AG20443 (cell line): ENCODE results near the gene DLX3.
A peak's percentile ranks its signal among the peaks of the same experiment; 100 is the strongest.

ENCODE experiments used
- DNase-seq: peaks from one replicate; pipeline ENCODE4 v3.0.0; 2012; ENCODE audit warnings: low spot score, mixed read lengths

DLX3 gene

DNA sequence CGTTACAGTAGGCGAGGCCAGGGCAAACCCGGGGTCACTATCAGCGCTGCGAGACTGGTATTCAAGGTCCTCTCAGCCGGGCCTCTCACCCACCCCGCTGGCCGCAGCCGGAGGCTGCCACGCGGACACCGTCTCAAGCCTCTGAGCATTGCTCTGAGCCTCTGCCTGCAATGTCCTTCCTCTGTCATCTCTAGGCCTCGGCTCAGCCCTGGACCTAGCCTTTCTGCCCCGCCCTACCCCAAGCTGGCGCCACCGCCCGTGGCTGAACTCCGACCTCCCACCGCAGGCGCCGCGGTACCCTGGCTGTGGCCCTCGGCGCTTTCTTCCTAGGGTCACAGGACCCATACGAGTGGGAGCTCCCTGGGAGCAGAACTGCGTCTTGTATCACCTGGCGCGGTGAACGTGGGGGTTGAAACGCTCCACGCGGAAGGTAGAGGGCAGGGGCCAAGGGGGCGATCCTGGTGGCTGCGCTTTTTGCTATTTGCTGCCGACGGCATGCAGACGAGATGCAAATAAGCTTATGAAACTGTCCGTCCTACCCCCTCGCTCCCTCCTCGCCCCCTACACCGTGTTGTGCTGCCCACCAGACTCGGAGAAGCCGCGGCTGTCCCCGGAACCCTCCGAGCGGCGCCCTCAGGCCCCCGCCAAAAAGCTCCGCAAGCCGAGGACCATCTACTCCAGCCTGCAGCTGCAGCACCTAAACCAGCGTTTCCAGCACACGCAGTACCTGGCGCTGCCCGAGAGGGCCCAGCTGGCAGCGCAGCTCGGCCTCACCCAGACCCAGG lies 22.3 kb downstream of the DLX3 start:
- DNase-seq, result no peak

DNA sequence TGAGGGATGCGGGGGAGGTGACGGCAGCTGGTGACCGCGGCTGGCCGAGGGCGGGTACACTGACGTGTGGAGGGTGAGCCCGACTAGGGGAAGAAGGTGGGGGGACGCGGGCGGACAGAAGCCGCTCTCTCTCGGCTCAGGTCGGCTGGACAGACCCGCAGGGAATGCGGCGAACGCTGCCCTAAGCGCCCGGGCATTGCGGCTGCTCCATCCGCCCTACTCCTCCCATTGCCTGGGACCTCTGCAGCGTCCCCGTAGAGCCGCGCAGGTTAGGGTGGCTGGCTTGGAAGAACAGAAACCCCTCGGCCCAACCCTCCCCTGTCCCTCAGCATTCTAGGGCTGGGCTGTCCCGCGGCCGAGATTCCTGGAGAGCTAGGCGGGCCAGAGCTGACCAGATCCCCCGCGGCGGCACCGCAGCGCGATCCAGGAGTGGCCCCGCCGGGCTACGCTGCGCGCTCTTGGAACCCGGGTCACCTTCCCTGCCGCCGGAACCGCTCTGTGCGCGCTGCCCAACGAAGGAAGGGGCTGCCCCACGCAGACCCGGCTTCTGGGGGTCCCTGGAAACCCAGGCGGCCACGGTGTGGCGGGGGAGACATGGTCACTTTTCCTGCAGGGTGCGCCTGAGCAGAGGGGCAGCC lies 23.1 kb downstream of the DLX3 start:
- peak; percentile 57 for DNase-seq

DNA sequence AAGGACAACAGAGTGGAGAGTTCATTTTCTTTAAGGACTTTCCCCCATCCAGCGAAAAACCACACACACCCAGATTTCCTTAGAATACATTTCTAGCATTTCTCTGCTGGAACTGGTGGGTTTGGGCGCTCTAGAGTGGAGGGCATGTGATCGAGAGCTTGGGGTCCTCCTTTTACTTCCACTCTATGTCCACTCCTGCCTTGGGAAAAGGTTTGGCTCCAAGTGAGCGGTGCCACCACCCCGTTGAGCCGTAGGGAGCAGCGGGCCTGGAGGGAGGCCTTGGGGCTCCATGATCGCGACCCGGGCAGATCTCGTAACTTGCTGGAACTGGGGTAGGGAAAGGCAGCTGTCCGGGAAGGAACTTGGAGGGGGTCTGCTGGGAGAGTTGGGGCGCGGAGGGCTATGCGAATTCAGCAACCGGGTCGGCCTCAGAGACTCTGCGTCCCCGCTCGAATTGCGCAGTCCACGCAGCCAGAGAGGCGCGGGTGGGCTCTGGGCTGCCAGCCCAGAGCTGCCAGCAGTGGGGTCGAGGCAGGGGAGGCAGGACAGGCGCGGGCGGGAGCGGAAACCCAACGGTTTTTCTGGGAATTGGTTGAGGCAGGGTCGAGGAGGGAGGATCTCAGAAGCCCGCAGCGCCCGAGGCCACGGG lies 23.7 kb downstream of the DLX3 start:
- DNase-seq, result no peak

DNA sequence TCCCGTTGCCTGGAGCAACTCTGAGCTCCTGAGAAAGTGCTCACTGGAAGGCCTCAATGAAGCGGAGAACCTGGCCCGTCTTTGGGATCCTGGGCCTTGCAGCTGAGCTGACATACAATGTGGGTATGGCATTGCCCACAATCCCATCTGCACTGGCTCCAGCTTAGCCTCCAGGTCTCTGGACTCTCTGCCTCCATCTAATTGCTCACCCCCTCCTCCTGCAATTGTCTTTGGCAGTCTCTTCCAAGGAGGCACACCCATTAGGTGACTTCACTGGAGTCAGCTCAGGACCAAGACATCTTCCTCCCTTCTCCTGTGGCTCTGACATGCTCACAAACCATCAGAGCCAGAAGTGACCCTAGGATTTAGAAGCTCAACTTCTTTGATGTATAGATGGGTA lies 24.5 kb downstream of the DLX3 start:
- no peak for DNase-seq

DNA sequence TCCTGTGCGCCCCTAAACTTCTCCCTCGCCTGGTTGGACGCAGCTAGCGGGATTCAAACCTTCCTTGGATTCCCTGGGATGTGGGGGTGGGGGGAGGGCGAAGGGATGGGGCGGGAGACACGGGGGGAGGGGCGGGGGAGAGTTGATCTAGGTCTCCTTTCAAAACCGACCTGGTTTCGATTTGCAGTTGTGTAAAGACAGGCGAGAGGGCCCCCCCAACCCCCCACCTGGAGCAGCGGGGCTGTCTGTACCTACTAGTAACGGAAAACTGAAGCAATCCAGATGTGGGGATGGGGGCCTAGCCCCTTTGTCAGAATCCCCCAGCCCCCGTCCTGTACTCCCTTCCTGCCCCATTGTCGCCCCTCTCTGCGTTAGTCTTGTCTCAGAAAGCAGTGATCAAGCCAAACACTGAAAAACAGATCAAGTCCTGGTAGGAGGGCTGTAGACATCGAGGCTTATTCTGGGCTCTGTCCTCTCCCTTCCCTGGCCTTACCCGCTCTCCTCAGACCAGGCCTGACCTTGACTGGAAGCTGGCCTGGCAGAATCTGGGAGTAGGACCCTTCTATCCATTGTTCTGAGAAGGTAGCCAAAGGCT lies 25.1 kb downstream of the DLX3 start:
- no peak for DNase-seq

DNA sequence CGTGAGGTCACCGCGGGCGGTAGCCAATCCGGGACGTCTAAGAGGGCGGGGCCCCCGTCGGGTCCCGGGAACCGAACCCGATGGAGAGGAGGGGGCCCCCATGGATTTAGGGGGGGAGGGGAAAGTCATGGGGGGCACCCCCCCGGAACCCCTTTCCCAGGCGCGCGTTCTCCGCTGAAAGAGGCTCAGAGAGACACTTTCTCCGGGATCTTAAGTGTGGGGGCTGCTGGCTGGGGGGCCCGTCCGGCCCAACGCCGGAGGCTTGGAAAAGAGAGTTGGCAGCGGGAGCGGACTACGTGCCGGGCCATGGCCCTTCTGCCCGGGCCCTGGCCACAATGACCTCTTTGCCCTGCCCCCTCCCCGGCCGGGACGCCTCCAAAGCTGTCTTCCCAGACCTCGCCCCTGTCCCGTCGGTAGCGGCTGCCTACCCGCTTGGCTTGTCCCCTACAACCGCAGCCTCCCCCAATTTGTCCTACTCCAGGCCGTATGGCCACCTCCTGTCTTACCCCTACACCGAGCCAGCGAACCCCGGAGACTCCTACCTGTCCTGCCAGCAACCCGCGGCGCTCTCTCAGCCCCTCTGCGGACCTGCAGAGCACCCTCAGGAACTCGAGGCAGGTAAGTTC lies 25.8 kb downstream of the DLX3 start, which contains the start of gene DLX4:
Gene DLX4 (plus strand): TSS at position 57 of the 626 bp plus-strand sequence. CDS start 279 bp downstream, at position 336.
- peak; percentile 86 for DNase-seq

DNA sequence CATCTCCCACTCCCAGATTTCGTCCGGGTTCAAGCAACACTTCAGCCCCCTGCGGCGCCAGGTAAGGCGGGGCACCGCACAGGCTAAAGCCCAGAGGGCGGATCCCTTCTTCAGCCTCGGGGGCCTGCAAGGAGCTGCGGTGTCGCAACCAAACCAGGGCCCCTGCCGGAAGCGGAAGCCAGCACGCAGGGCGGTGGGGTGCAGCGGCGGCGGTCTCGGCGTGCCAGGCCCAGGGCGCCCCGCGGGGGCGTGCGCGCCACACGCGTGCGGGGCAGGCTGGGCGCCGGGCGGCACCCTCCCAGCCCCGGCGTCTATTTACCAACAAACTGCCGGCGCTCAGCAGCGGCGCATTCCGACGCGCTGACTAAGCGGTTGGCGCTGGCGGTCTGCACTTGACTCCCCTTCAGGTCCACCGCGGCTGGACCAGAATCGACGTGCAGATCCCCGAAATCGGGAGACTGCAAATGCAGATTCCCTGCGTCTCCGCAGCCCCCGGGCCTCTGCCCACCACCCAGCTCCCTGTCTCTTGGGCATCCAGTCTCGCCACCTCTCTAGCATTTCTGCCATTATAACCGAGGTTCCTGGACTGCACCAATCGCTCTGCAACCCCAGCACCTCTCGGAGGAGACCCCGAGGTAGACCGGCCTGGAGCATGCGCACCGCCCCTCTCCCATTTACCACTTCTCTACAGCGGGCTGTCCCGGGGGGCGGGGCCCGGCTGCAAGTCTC lies 26.5 kb downstream of the DLX3 start:
- peak; percentile 94 for DNase-seq

DNA sequence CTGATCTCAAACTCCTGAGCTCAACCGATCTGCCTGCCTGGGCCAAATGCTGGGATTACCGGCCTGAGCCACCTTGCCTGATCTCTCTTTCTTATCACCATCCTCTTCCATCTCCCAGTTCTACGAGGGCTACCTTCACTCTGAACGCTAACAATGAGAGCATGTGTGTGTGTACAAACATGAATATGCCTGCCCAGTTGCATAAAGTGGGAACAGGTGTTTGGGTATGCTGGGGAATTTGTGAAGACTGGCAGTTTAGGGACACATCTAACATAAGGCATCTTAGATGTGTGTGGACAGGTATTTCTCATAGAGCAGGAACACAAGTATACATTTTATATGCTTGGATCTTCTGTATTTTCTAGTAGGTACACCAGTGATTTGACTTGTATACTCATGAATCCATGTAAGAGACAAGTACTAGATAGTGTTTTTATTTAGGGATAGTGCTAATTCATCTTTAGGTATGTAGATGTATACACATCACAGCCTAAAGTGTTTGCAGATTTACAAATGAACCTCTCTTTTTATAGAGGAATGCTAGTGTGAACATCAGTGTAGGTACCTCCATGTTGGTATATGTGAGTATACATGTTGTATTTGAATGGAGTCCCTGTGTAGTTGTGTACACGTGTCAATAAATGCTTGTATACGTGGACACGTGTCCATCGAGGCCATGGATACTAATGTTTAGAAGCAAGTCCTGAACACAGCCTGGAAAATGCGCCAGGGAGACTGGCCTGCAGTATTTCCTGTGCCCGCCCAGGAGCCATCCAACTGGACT lies 27.2 kb downstream of the DLX3 start:
- no peak for DNase-seq

DNA sequence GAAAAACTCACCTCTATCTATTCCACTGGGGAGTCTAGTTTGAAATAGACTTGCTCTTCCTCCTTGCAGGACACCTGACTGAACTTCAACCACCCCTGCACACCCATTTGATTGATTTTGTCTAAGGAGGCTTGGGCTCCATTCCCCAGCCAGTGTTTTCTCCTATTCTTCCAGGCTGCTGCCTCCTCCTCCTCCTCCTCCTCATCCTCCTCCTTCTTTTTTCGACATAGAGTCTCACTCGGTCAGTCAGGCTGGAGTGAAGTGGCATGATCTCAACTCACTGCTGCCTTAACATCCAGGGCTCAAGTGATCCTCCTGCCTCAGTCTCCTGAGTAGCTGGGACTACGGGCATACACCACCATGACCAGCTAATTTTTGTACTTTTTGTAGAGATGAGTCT lies 27.8 kb downstream of the DLX3 start:
- no peak for DNase-seq

DNA sequence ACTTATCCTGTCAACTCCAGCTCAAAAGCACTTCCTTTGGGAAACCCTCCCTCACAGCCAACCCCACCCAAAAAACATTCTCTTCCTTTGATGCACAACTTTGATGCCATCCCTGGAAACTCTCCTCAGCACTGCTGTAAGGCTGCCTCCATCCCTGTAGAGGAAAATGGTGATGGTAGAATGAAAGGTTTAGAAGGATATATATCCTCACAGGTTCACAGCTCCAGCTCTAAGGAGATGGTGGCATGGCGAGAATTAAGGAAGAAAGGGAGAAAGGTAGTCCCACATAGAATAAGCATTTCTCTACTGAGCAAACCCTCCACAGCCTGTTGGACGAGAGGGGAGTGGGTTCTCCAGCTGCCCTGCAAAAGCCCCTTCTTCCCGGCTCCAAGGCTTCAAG lies 28.3 kb downstream of the DLX3 start:
- no peak for DNase-seq

DNA sequence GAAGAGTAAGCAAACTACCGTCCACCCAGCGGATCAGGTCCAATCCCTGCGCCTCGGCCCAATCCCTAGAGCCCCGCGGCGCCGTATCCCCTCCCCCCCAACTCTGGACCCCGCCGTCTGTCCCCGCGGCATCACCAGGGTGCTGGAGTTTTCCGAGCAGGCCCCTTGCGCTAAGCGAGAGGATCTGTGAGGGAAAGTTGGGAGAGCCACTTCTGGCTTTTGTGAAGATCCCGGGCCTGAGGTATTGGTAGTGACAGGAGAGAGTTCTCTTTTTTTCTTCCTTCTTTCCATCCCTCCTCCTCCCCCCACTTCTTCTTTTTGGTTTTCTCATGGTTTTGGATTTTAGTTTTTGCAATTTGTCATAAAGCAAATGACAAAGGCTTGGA lies 29.5 kb downstream of the DLX3 start:
- no peak for DNase-seq

DNA sequence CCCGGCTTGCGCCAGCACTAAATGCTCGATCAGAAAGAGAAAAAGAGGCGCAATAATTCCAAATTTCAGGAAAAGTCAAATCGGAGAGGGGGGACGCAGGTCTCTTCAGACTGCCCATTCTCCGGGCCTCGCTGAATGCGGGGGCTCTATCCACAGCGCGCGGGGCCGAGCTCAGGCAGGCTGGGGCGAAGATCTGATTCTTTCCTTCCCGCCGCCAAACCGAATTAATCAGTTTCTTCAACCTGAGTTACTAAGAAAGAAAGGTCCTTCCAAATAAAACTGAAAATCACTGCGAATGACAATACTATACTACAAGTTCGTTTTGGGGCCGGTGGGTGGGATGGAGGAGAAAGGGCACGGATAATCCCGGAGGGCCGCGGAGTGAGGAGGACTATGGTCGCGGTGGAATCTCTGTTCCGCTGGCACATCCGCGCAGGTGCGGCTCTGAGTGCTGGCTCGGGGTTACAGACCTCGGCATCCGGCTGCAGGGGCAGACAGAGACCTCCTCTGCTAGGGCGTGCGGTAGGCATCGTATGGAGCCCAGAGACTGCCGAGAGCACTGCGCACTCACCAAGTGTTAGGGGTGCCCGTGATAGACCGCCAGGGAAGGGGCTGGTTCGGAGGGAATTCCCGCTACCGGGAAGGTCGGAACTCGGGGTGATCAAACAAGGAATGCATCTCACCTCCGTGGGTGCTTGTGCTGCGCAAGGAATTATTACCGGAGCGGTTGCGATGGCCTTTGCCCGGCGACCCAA lies 30.1 kb downstream of the DLX3 start:
- no peak for DNase-seq

DNA sequence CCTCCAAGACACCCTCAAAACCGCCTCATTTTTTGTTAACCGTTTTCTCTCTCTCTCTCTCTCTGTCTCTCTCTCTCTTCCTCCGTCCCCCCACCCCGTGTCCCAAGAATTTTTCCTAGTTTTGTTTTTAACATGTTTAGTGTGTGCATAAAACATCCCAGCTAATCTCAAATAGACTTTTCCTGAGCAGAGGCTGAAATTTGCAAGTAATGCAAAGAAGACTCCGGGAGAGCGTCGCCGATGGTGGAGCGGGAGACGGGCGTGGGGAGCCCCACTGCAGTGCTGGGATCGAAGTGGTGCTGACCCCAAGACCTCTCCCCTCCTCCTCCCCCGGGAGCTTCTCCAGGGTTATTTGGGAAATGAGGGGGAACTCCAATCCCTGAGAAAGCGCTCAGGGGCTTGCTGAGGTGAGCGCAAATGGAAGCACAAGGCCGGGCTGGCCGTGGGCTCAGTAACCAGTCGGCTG lies 30.7 kb downstream of the DLX3 start:
- DNase-seq, result no peak

DNA sequence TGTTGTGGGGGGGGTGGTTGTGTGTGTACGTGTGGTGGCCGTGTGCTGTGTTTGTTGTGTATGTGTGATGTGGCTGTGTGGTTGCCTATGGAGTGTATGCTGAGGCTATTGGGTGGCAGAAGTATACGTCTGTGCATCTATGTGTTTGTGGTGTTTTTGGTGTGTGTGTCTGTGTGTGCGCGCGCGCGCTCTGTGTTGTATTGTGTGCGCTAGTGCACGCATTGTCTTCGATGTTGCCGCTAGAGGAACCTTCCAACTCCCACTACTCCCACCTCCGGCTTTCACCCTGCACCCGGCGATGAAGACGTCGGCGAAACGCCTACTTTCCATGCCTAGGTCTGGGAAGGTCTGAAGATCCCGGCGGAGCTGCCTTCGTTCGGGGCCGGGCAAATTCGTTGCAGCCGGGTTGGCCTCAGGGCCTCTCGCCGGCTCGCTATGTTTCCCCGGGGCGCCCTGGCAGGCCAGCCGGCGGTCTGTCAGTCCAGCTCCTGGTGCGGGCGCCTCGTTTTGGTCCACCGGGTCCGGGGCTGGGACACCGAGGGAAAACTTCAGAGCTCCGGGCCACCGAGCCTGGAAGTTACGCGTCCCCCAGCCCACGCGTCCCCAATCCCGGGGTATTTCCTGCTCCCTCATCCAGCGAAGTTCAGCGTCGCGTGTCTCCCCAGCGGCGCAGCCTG lies 31.3 kb downstream of the DLX3 start:
- DNase-seq, result no peak

DNA sequence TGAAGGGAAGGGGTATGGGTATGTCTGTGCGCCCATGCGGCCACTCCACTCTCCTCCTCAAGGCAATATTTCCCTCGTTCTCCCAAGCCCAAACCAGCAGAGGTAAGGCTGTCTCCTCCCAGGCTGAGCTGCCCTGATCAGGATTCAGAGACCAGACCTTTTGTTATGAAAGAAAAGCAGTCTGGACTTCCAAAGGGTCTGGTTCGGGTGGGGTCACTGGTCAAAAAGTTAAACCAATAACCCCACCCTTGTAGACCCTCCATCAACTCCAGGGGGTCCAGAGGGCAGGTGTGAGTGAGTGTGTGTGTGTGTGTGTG lies 31.8 kb downstream of the DLX3 start:
- DNase-seq, result no peak

DNA sequence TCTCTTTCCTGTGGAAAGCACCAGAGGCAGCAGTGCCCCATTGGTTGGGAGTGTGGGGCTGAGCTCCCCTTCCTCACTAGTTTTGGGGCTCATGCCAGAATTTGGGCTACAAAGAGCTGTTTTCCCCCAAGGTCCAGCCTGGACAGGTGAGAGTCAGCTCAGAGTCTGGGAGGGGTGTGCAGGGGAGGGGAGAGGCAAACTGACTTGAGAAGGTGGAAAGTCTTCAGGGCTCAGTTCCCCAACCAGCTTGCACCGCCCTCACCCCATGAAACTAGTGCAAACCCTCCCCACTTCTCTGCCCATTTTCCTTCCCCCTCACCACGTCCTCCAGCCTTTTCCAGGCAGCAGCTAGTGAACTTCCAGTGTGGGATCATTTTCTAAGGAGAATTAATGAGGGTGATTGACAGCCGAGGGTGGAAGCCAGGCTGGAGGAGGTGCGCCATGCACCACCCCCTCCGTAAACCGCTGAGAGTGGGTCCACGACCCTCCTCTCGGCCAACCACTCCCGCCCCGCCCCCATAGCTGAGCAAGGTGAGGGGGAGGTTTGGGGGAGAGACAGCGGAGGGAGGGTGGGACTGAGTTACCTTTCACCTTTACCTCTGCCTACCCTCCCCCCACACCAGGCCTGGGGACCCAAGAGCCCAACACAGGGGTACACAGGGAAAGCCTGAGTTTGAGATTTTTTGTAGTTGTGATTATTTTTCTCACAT lies 32.3 kb downstream of the DLX3 start:
- DNase-seq, result no peak

DNA sequence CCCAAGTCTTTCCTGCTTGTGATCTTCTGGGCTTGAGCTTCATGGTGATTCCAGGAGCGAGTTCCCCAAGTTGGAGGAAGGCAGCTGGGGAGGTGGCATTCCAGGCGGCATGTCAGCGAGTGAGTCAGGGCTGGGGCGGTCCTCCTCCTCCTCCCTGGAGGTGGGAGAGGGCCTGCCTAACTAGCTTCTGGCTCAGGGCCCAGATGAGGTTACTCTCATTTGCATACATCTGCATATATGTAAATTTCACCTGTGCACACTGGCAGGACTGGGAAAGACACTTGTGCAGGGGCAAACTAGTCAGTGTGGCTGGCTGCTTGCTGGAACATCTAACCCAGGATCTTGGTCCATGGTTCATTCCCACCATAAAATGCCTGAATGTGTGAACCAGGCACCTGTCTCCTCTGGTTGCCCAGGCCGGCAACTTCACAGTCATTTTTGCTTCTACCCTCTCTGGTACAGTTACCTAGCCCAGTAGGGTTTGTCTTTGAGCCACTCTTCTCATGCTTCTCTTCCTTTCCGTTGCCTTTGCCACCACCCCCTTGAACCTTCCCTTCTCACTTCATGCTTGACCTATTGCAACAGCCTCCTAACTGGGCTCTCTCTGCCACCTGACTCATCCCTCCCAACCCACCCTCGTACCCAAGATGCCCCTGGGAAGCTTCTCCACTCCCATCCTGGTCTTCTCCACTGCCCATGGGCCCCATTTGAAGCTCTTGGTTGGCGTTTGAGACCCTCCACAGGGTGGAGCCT lies 35.7 kb downstream of the DLX3 start:
- no peak for DNase-seq

DNA sequence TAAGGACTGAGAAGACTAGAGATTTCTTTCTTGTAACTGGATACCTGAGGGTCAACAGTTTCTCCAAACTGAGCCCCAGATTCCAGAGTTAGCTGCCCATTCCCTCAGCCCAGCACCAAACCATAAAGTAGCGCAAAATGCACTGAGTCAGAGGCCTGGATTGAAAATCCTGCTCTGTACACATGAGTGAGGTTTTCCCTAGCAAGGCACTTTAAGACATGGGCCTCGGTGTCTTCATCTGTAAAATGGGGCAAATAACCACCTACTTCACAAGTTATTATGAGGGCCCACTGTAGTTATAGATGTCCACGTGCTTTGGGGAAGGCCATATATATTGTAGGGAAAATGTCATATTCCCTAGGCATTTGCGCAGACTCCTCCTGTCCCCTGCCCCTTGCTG lies 36.3 kb downstream of the DLX3 start:
- DNase-seq, result no peak
